ENCODE results near the gene WDR12.
"Not testable (repeated sequence)": the region's sequence is repeated elsewhere in the genome, so short reads cannot be mapped to it uniquely, and the experiment has no call there.

The WDR12 gene

GRCh38 chr2:202883987-202884675 is 27.3 kb downstream of the WDR12 start:
- ATAC-seq: no peak

- no peak for ATAC-seq
Measured at GRCh38 chr2:202881570-202881969, 29.9 kb downstream of the WDR12 start.

DNA sequence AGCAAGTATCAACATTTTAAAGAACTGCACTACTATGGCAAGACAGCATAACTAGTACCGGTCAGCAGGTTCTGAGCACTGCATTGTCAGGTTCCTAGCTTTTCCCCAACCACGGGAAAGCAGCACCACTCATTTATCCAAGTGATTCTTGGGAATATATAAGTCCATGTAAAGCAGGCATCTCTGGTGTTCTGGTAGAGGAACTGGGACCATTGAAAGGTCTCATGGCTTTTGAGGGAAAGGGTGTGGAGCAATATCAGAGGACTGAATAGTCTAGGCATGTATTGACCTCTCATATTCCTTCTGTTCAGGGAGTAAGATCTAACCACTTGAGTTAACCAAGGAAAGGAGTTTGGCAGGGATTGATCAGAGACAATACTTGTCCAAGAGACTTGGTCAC is 33.8 kb downstream of the WDR12 start:
- ATAC-seq: no peak

DNA sequence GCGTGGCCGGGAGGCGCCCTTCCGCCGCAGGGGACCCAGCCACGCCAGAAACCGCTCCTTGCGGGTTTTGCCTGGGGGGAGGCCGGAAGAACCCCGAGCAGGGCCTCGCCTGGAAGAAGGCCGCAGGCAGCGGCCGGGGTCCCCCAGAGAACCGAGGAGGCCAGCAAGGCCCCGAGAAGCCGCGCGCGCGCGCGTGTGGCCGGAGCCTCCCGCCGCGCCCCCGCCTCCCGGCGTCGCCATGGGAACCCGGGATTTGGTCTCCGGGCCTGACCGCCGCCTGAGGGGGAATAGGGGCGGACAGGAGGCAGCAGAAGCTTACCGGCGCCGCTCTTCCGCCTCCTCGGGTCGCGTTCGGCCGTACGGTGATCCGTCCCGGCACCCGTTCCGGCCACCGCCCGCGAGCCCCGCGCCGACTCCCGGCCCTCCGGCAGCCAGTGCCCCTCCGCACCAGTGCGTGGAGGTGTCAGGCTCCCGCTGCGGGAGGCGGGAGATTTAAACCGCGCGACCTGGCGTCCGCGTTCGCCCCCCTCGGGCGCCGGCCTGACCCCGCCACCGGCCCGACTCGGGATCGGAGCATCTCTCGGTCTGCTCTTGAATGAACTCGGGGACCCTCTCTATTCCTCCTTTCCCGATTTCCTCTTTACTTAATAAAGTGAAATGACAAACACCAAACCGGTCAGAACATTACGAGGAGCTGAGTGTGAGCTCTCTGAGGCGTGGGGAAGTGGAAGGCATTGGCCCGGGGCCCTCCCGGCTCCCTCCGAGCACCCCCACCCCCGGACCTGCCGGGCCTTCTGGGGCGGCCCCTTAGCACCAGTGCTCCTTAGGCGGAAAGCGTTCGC is 40.0 kb downstream of the WDR12 start, which contains the start of gene ICA1L:
ICA1L (minus strand) TSS at position 467 of the 842 bp plus-strand sequence. CDS start 42,757 bp downstream, outside the sequence.
- peak; percentile 43 to 59 for ATAC-seq

- peak; percentile 82 for ATAC-seq
Measured at GRCh38 chr2:202870431-202871299, 40.8 kb downstream of the WDR12 start.

GRCh38 chr2:202861987-202862386 is 49.5 kb downstream of the WDR12 start:
- no peak for ATAC-seq

- ATAC-seq: no peak
Measured at GRCh38 chr2:202858601-202859000, 52.9 kb downstream of the WDR12 start.

DNA sequence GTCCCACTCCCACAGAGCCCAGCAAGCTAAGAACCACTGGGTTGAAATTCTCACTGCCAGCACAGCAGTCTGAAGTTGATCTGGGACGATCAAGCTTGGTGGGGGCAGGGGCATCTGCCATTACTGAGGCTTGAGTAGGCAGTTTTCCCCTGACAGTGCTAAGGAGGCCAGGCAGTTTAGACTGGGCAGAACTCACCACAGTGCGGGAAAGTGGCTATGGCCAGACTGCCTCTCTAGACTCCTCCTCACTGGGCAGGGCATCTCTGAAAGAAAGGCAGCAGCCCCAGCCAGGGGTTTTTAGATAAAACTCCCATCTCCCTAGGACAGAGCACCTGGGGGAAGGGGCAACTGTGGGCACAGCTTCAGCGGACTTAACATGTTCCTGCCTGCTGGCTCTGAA is 62.1 kb downstream of the WDR12 start:
- ATAC-seq: not testable (repeated sequence)

GRCh38 chr2:202848813-202849212 is 62.7 kb downstream of the WDR12 start:
- no peak for ATAC-seq

DNA sequence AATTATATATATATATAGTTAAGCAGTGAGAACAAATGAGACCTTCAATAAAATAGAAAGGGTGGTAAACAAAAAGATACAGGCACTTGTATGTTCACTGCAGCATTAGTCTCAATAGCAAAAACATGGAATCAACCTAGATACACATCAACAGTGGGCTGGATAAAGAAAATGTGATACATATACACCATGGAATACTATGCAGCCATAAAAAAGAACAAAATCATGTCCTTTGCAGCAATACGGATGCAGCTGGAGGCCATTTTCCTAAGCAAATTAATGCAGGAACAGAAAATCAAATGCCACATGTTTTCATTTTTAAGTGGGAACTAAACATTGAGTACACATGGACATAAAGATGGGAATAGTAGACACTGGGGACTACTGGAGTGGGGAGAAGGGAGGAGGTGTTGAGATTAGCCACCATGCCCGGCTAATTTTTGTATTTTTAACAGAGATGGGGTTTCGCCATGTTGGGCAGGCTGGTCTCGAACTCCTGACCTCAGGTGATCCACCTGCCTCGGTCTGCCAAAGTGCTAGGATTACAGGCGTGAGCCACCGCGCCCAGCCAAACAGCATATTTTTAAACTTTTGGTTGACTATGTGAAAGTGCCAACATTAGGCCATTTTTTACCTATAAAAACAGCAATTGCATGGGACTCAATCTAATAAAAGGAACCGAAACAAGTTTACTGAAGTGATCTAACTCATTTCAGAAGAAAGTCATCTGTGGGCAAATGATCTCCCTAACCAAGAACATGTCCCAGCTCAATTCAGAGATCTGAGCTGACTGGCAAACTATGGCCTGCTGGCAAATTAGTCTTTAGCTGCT is 63.6 kb downstream of the WDR12 start:
- no peak for ATAC-seq

- no peak for ATAC-seq
Measured at GRCh38 chr2:202844656-202845055, 66.8 kb downstream of the WDR12 start.

DNA sequence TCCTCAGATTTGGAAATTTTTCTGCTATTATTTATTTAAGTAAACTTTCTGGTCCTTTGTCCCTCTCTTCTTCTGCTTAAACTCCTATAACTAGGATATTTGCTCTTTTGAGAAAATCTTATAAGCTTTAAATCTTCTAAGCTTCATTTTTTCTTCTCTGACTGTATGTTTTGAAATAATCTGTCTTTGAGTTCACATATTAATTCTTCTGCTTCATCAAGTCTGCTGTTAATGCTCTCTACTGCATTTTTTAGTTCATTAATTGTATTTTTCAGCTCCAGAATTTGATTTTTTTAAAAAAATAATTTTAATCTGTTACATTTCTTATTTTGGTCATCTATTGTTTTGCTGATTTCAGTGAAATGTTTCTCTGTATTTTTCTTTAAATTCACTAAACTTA is 68.8 kb downstream of the WDR12 start:
- ATAC-seq: no peak

- no peak for ATAC-seq
Measured at GRCh38 chr2:202841090-202841867, 70.2 kb downstream of the WDR12 start.

DNA sequence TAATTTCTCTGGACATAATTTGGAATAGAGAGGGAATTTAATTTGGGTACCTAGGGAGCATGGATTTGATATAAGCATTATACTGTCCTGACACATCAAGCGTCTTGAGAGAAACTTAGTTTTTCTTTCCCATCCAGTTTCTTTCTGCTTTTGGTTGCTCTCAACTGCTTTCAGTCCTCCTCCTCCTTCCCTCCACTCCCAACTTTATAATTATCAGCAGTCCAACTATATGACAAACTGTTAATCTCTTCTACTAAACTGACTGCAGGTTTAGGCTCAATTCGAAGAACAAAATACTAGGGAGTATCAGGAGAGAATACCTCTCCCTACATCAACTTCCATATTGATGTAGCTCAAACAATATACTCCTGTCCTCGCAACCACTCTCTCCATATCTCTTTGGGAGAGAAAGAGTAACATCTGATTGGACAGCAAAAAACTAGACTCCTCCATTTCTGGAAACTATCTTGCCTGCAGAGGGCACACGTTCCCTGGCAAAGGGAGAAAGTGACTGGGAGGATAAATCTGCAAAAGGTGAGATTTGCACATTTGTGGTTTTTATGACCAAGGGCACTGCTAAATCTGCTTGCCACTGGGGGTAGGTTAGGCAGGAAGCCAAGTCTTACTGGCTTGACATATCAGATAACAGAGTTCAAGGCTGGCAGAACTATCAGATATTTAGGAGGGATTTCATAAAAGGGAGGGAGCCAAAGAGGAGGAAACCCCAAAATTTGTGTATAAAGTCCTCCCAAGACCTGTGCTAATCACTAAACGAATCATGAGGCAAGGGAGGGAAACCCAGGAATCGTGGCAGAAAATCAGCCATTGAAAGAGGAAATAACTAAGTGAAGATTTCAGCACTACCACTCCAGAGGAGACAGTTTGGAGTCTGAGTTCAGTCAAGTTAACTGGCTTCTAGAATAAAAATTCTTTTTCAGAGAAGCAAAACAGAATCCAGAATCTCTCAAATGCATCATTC is 79.9 kb downstream of the WDR12 start:
- ATAC-seq: peak; percentile 48 to 58

- ATAC-seq: no peak
Measured at GRCh38 chr2:202824901-202825300, 86.6 kb downstream of the WDR12 start.
